Measurements from ENCODE around the gene MAP3K20.

DNA sequence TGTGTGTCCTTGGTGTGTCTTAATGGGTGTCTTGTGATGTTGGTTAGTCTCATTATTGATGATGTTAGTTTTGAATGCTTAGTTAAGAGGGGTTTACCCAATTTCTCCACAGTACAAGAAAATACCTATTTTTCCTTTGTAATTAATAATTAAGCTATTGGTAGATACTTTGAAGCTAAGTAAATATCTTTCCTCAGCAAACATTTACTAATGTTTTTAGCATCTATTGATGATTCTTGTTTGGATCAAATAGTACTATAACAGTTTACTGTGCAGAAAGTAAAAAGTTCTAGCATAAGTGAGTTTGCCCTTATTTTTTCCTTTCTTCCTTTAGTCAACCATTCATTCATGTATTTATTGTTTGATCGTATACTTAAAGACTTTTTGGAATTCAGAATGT is 19.1 kb downstream of the MAP3K20 start:
- TF ChIP-seq, protein P1, sequence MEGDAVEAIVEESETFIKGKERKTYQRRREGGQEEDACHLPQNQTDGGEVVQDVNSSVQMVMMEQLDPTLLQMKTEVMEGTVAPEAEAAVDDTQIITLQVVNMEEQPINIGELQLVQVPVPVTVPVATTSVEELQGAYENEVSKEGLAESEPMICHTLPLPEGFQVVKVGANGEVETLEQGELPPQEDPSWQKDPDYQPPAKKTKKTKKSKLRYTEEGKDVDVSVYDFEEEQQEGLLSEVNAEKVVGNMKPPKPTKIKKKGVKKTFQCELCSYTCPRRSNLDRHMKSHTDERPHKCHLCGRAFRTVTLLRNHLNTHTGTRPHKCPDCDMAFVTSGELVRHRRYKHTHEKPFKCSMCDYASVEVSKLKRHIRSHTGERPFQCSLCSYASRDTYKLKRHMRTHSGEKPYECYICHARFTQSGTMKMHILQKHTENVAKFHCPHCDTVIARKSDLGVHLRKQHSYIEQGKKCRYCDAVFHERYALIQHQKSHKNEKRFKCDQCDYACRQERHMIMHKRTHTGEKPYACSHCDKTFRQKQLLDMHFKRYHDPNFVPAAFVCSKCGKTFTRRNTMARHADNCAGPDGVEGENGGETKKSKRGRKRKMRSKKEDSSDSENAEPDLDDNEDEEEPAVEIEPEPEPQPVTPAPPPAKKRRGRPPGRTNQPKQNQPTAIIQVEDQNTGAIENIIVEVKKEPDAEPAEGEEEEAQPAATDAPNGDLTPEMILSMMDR (IDR thresholded peaks at IDR 0.05) = no peak
- no peak for TF ChIP-seq POLR2AphosphoS5 (IDR thresholded peaks at IDR 0.05)
